A673 (cell line): ENCODE results near the gene IL17B. TPM values are rescaled to one million over a fixed set of nuclear protein-coding genes. Genes with fewer than 3 reads are reported as not detected.

Experiments used
- BruUV-seq: library from RNA; stranded (reverse); fragments of 400-500 nt; replicated peaks from 2 replicates; lab custom pipeline; 2021; lab: Mats Ljungman, UMichigan
- CTCF ChIA-PET: fragments of 300-600 bp; sonication (Branson Sonifier 250); formaldehyde crosslinking; loops from one replicate; lab custom pipeline; 2022; ENCODE audit warnings: antibody characterized with exemption; lab: Charles Lee
- POLR2A ChIA-PET: fragments of 300-600 bp; sonication (Branson Sonifier 250); formaldehyde crosslinking; loops from one replicate; lab custom pipeline; 2022; ENCODE audit warnings: antibody characterized with exemption; ENCODE audit not compliant: low non-redundant PET; lab: Charles Lee
- DNase-seq: peaks from one replicate; pipeline ENCODE4 v3.0.0-alpha.2; 2015; ENCODE audit warnings: low spot score
- H3K27ac ChIP-seq: fragments of 200-600 bp; sonication (generic); 2 replicates; pipeline ENCODE4 v1.5.1; 2016; ENCODE audit warnings: mixed run types, low read depth, mild to moderate bottlenecking, mixed read lengths, antibody characterized with exemption, low read length; ENCODE audit not compliant: poor library complexity, severe bottlenecking
- H3K27me3 ChIP-seq: fragments of 200-600 bp; sonication (generic); replicated peaks from 2 replicates; pipeline ENCODE4 v1.6.1; 2017; ENCODE audit warnings: mixed run types, low read depth, mild to moderate bottlenecking, mixed read lengths, antibody characterized with exemption, low read length; ENCODE audit not compliant: insufficient read depth, poor library complexity
- H3K36me3 ChIP-seq: fragments of 200-600 bp; sonication (generic); 2 replicates; pipeline ENCODE4 v1.6.1; 2016; ENCODE audit warnings: mixed run types, mild to moderate bottlenecking, mixed read lengths, antibody characterized with exemption, low read length; ENCODE audit not compliant: insufficient read depth, poor library complexity, severe bottlenecking
- H3K4me1 ChIP-seq: fragments of 200-600 bp; sonication (generic); 2 replicates; pipeline ENCODE4 v1.6.1; 2017; ENCODE audit warnings: mixed run types, mild to moderate bottlenecking, mixed read lengths, antibody characterized with exemption, low read length; ENCODE audit not compliant: insufficient read depth, poor library complexity, severe bottlenecking
- H3K4me3 ChIP-seq: fragments of 200-600 bp; sonication (generic); 2 replicates; pipeline ENCODE4 v1.5.1; 2016; ENCODE audit warnings: low read depth, mixed run types, mild to moderate bottlenecking, mixed read lengths, low read length; ENCODE audit not compliant: poor library complexity, severe bottlenecking
- H3K9me3 ChIP-seq: fragments of 200-600 bp; sonication (generic); 2 replicates; pipeline ENCODE4 v1.6.1; 2016; ENCODE audit warnings: mixed run types, low read depth, mild to moderate bottlenecking, mixed read lengths, antibody characterized with exemption, low read length; ENCODE audit not compliant: poor library complexity, severe bottlenecking
- EZH2 ChIP-seq: fragments of 200-600 bp; sonication (generic); IDR thresholded peaks from 2 replicates; pipeline ENCODE4 v1.6.1; 2017; ENCODE audit warnings: borderline replicate concordance, low read depth, mild to moderate bottlenecking, mixed read lengths, antibody characterized with exemption, low read length; ENCODE audit not compliant: poor library complexity, severe bottlenecking
- intact Hi-C: fragments of 100-400 bp; cut with micrococcal nuclease; formaldehyde crosslinking; loops from one replicate; pipeline ENCODE4 v1.10.0; 2022; ENCODE audit not compliant: unreplicated experiment
- total RNA-seq: library from RNA; stranded (reverse); gene quantifications from 2 replicates; pipeline ENCODE4 v1.2.3, GENCODE V29; 2021
- TF ChIP-seq, protein P1 (sequence below): fragments of 300-800, 200-600 bp; sonication (generic); conservative IDR thresholded peaks from 2 replicates; pipeline ENCODE4 v1.5.1; 2017; ENCODE audit warnings: low read depth, mild to moderate bottlenecking, antibody characterized with exemption, low read length, moderate library complexity, mixed read lengths

IL17B gene
- total RNA-seq, 1 experiment from 2014 or later, result not detected

DNA sequence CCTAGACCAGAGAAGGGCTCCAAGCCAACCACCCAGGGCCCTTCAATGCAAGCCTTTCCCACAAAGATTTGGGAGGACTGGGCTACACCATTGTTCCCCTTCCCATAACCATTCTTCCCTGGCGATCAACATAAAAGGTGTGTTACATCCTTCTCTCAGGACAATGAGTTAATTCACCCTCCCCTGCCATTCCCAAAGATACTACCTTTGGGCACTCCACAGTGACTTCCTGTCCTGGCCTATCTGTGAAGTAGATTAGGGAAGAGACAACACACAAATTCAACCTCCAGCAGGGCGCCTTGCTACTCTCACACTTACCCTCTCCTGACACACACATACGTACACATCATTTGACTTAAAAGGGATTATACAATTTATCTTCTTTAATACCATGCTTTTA, 23.2 kb upstream of the IL17B start:
- ChIA-PET POLR2A (no interaction called here), CTCF (no interaction called here)
- no peak overlapping the region for H3K27ac ChIP-seq
- peaks cover 3% of the 10 kb centered on the region for H3K27me3 ChIP-seq
- TF ChIP-seq, protein P1, sequence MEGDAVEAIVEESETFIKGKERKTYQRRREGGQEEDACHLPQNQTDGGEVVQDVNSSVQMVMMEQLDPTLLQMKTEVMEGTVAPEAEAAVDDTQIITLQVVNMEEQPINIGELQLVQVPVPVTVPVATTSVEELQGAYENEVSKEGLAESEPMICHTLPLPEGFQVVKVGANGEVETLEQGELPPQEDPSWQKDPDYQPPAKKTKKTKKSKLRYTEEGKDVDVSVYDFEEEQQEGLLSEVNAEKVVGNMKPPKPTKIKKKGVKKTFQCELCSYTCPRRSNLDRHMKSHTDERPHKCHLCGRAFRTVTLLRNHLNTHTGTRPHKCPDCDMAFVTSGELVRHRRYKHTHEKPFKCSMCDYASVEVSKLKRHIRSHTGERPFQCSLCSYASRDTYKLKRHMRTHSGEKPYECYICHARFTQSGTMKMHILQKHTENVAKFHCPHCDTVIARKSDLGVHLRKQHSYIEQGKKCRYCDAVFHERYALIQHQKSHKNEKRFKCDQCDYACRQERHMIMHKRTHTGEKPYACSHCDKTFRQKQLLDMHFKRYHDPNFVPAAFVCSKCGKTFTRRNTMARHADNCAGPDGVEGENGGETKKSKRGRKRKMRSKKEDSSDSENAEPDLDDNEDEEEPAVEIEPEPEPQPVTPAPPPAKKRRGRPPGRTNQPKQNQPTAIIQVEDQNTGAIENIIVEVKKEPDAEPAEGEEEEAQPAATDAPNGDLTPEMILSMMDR, result no peak
- no peak for TF ChIP-seq EZH2
- intact Hi-C loops, result no loop called here
- H3K36me3 ChIP-seq, result no peaks in the 10 kb centered on the region
- DNase-seq, result no peak
- H3K4me3 ChIP-seq, result no peak overlapping the region
- peaks cover 20% of the 10 kb centered on the region for H3K4me1 ChIP-seq
- BruUV-seq, result no TSS peak
- no peaks in the 10 kb centered on the region for H3K9me3 ChIP-seq

DNA sequence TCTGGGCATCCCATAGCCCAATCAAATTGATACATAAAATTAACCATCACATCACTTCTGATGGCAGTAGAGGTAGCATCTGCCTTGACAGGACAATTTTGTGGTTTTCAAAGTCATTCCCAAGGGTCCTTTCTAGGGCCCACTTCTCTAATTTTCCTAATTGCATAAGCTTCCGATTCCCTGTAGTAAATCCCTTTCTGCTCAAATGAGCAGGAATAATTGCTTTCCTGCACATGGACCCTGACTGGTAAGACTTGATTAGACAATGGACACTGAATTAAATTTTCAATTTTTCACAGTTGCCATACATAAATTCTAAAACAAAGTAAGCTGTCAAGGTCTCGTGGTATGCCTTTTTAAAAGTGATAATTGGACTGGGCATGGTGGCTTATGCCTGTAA, 22.0 kb upstream of the IL17B start:
- Histone ChIP-seq H3K36me3 (no peaks in the 10 kb centered on the region), H3K4me1 (peaks cover 9% of the 10 kb centered on the region), H3K9me3 (no peaks in the 10 kb centered on the region), H3K27ac (no peak overlapping the region), H3K27me3 (peaks cover 10% of the 10 kb centered on the region), H3K4me3 (no peak overlapping the region)
- ChIA-PET POLR2A (no interaction called here), CTCF (no interaction called here)
- peak; percentile 77 for DNase-seq
- no TSS peak for BruUV-seq
- intact Hi-C loops, result no loop called here
- TF ChIP-seq, protein P1, result no peak
- no peak for TF ChIP-seq EZH2

DNA sequence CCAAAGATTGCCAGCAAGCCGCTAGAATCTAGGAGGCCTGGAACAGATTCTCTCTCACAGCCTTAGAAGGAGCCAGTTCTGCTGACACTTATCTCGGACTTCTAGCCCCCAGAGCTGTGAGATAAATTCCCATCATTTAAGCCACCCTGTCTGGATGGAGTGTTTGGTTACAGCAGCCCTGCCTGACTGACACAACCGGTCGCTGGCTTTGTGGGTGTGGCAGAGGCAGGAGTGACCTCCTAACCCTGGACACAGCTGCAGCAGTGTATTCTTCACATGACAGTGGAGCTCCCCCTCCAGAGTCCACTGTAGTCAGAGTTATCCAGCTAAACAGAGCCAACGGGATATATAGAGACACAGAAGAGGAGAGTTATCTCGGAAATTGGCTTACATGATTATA, 21.2 kb upstream of the IL17B start:
- no peak overlapping the region for H3K4me3 ChIP-seq
- no peak for DNase-seq
- H3K36me3 ChIP-seq, result no peaks in the 10 kb centered on the region
- peaks cover 10% of the 10 kb centered on the region for H3K27me3 ChIP-seq
- no peak overlapping the region for H3K27ac ChIP-seq
- intact Hi-C loops, result no loop called here
- CTCF ChIA-PET, result no interaction called here
- no TSS peak for BruUV-seq
- POLR2A ChIA-PET, result no interaction called here
- TF ChIP-seq EZH2, result no peak
- TF ChIP-seq, protein P1, result no peak
- H3K4me1 ChIP-seq, result peaks cover 7% of the 10 kb centered on the region
- no peaks in the 10 kb centered on the region for H3K9me3 ChIP-seq
